Mucosa of gallbladder (tissue), 1 donor: ENCODE results near the gene ABHD15. TPM values are rescaled to one million over a fixed set of nuclear protein-coding genes. Genes with fewer than 3 reads are reported as not detected.
"Not testable (repeated sequence)": the region's sequence is repeated elsewhere in the genome, so short reads cannot be mapped to it uniquely, and the experiment has no call there.

Source experiments
- DNase-seq: peaks from one replicate; pipeline ENCODE4 v3.0.0-alpha.2; 2020; ENCODE audit warnings: low spot score
- total RNA-seq: library from RNA; stranded (reverse); gene quantifications from one replicate; pipeline ENCODE4 v1.2.1, GENCODE V29; 2021
- donor health status: DM: no; HTN: no; CAD: no.

ABHD15 gene
- total RNA-seq, 1 donor from 2014 or later = 23.7 TPM

DNA sequence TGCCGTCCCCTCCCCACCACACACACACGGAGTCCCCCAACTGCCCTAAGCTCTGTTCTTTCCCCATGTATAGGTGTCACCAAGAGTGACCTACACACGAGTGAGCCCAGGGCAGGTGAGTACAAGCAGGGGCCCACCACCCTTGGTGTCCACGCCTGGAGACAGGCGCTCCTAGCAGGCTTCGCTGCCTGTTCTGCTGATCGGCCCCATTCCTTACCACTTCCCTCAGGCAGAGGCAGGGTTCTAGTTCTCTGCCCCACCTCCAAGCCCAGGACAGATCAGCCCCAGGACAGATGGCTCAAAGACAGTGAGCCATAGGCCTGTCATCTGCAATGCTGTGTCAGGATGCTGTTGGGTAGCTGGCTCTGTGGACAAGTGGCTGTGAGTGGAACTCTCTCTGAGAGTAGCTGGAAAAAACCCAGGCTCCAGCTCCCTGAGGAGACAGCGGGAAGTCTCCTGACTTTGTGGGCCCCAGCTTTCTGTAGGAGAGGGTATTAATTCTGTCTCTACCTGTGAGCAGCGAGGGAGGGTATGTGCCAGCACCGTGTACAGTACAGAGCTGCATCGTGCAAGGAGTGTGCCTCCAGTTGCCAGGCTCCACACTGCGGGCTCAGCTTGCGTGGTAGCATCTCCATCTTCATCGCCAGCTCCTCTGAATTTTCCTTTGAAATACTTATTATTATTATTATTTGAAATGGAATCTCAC is 2.6 kb upstream of the ABHD15 start:
- DNase-seq = no peak

DNA sequence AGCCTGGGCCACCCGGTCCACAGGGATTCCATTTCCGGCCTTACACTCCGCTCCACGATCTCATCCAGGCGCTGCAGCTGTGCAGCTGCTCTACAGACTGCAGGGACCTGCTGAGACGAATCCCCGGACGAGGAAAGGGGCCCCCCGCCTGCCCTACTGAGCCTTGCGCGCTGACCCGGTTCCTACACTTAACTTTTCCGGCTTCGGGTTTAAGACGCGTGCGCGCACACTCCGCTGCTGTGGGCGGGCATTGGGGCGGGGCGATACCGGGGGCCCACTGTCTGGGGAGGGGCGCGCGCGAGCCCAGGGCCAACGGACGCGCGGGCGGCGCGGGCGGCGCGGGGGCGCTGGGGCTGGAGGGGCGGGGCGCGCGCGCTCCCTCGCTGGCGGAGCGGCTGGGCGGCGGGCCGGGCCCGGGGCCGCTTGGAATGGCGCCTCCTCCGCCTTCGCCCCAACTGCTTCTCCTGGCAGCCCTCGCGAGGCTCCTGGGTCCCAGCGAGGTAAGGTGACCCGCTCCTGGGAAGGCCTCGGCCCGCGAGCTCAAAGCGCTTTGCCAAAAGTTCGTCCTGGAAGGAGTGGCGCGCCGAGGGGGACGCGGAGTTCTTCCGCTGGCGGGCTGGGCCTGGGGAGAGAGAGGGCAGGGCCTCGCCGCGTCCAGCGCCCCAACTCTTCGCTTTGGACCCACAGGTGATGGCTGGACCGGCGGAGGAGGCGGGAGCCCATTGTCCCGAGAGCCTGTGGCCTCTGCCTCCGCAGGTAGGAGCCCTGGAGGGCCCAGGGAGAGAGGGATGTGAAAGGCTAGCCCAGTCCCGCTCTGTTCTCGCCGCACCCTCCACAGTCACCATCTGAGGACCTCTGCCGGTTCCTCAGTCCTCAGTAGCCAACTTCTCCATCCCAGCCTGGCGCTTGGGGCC is 1.8 kb upstream of the ABHD15 start, which contains the start of gene TP53I13:
Gene TP53I13, plus strand, starts transcription at position 371 of the 914 bp plus-strand sequence. Its CDS starts 58 bp downstream, at position 429.
- peak; percentile 90 for DNase-seq

DNA sequence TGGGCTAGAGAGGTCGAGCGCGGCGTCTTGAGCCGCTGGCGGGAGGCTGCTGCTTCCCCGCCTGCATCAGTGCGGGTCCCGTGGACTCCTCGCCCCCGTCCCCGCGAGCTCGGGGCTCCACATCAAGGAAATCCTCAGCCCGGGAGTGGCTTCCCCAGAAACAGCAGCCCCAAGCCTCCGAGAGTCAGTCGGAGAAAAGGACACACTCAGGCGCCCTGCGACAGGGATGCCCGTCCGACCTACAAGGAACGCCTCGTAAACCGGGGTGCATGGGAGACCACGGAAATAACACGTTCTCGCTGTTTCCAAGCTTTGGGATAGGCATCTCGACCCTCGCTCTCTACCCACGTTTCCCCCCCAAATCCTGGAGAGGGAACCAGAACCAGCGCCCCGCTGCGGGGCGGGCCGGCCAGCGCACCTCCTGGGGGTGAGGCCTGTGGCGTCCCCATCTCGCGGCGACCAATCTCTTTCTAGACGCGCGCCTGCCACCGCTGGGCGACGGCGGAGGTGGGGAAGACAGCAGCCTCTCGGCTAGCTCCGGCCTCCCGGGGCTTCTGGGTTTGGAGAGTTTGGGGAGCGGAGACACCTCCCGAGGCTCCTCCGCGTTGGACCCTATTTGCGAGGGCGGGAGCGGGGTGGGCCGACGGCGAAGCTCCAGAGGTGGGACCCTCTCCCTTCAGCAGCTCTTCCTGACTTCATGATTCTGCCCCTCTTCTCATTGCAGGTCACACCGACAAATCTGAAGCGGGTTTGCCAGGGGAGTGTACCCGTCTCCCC is 905 bp upstream of the ABHD15 start:
- peak; percentile 68 for DNase-seq

DNA sequence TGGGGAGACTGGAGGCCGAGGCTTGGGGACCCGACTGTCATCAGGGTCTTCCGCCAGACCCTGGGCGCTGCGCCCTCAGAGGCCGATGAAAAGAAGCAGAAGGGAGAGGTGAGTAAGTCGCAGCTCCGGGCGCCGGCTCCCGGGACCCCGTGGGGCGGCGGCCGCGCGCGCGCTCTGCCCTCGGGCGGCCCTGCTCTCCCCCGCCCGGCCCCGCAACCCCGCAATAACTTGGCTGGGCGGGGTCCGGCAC is 392 bp upstream of the ABHD15 start:
- DNase-seq = no peak

DNA sequence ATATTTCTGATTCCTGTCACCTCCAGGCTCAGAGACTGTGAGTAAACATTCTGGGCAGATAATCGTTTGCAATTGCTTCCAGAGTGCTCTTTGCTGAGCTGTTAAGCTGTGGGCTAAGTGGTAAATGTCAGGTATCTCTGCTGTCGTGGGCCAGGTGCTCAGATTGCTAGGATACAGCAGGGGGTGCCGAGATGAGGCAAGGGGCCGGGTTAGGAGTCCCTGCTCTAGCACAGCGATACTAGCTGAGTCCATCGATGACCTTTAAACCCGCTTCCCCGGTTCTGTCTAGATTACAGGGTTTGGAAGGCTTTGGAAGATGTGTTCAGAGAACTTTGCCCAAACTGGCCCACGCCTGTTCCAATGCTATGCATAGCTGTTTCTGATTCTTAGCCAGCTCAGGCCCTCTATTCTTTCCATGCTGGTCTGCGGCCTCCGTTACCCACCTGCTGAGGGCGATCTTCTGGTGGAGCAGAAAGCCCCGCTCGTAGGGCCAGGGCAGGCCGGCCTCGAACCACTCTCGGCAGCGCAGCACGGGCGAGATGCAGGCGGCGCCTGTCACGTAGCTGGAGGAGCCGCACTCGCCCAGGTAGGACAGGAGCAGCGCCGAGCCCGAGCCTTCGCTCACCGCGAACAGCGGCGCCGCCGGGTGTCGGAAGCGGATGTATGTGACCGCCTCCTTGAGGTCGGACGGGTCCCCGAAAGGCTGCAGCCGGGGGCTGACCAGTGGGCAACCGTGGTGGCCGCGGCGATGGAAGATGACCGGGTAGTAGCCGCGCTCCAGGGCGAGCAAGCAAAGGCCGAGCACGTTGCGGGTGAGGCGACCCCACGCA is 979 bp downstream of the ABHD15 start:
- DNase-seq = no peak

DNA sequence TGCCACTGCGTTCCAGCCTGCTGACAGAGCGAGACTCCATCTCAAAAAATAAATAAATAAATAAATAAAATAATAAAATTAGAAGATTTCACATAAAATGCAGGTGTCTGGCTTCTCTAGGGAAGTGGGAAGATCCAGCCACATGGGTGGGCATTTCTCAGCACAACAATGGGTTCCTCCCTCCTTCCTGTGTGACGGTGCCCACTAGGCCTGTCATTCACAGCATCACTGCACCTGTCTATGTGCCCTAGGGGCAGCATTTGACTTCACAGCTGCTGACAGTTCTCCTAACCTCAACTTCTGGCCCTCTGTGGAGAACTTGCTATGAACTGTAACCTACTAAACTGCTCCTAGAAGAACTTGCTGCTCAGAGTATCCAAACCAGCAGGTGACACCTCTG is 3.0 kb downstream of the ABHD15 start:
- DNase-seq = no peak

DNA sequence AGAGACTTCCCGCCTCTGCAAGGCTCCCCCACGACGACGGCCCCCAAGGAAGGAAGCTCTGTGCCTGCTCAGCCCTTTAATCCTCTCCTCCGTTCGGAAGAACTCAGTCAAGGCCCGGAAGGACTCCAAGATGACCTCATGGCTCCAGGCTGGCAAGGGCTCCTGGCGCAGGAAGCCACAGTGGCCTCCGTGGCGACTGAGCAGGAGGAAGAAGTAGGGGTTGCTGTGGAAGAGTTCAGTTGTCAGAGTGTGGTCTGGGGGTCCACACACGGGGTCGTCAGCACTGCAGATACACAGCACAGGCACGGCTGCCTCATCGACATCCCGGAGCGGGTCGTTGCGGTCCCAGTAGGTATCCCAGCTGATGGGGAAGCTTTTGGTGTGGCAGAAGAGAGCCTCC is 4.2 kb downstream of the ABHD15 start:
- DNase-seq = no peak

DNA sequence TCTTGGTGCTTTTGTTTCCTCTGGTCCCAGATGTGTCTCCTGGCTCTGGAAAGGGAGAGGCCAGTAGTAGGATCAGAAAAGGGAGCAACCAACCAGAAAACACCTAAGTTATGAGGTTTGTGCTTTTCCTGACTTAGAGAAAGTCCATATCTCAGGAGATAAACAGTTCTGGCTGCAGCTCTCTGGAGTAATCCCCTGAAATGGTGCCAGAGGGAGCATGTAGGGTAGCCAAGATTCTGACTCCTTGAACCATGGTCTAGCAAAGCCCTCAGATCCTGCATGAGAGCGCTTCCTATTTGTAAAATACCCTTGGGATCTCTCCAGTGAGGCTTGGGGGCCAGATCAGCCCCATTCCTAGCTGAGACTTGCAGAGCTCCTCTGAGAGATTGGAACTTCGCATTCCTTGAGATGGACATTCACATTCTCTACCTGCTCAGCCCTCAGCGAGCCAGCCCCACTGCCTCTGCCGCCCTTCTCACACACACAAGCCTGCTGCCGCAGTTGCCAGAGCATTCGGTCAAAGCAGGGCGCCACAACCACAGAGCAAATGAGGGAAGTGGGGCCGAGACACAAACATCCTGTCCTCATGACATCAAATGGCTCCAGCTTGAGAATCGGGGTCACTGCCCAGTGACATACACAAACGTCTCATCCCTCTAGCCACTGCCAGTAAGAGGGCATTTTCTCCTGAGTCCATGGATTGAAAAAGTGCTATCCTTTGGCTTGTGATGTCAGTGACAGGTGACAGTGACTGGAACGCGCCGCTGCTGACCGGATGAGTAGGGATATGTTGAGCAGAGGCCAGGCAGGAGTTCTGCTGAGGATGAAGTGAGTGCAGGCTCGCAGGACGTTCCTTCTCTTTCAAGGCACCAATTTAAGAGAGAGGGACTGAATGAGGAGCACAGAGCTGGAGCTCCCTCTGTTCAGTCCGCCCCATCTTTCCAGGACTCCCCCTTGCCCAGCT is 5.0 kb downstream of the ABHD15 start:
- DNase-seq = no peak

DNA sequence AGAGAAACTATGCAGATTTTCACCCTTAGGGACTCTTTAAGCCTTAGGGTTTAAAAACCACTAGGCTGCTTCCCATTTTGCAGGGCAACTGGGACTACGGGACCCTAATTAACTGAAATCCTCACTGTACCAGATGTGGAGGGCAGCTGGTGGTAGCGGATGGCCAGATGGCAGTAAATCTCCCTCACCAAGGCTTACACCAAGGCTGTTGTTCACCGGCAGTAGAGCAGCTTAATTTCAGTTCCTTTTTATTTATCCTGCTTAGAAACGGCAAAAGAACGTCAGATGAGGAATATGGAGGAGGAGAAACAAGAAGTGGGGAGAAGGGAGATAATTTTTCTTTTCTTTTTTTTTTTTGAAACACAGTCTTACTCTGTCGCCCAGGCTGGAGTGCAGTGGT is 6.5 kb downstream of the ABHD15 start:
- no peak for DNase-seq

DNA sequence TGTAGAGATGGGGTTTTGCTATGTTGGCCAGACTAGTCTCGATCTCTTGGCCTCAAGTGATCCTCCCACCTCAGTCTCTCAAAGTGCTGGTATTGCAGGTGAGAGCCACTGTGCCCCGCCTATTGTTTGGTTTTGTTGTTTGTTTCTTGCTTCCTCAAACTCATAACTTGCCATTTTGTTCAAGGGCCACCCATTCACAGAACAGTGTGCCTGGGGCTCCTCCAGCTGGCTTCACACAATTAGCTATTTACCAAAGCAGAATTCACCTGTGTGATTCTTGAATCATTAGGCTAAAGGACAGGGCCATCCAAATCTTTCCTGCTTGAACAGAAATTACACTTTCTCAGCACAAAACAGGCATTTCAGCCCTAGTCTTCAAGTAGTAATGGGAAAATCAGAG is 7.2 kb downstream of the ABHD15 start:
- no peak for DNase-seq

DNA sequence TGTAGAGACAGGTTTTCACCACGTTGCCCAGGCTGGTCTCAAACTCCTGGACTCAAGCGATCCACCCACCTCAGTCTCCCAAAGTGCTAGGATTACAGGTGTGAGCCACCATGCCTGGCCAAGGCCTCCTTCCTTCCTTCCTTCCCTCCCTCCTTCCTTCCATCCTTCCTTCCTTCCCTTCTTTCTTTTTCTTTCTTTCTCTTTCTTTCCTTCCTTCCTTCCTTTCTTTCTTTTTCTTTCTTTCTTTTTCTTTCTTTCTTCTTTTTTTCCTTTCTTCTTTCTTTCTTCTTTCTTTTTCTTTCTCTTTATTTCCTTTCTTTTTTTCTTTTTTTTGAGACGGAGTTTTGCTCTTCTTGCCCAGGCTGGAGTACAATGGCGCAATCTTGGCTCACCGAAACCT is 8.7 kb downstream of the ABHD15 start:
- not testable (repeated sequence) for DNase-seq

DNA sequence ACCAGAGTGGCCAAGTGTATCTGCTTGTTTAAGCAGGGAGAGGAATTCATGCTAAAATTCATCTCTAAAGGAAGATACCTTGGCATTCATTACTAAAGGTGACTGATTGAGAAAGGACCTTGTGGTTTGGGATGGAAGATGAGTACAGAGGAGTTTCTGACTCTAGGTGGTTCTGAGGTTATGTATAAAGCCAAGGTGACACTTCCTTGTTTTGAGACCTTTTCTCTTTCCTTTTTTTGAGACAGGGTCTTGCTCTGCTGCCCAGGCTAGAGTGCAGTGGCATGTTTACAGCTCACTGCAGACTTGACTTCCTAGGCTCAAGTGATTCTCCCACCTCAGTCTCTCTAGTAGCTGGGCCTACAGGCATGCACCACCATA is 9.1 kb downstream of the ABHD15 start:
- no peak for DNase-seq

DNA sequence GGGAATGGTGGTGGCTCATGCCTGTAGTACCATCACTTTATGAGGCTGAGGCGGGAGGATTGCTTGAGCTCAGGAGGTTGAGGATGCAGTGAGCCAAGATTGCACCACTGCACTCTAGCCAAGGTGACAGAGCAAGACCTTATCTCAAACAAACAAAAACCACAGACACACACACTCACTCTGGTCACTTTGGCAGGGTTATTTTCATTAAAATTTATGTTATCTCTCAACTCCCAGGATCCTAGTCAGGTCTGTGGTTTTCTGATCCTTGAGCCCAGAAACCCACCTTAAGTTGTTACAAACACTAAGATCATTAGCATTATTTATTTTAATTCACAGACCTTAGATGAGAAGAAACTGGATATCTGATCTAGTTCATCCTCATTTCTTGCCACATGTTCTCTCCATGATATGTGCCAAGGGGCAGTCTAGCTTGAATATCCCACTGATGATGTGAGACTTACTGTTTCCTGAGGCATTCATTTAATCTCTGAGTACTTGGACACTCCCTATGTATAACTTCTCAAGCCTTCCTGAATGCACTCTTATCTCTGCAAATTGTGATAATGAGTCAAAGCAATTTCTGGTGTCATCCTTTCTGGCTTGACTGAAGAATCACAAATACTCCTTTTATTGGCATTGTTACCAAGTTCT is 9.6 kb downstream of the ABHD15 start:
- no peak for DNase-seq

DNA sequence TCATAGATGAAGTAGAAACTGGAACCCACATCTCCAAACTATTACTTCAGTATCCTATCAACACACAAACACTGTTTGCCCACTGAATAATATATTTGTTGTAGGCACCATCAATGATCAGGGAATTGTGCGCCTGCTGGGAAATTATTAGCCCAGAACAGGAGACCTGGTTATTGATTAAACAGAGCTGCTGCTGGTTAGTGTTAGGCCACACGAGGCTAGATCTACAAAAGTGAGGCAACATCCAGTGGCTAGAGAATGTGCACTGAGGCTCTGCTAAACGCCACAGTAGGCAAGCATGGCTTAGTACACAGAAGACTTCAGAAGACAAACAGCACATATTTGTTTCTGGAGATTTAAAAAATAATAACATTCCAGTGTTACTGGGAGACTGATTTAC is 11.0 kb downstream of the ABHD15 start:
- DNase-seq = no peak

DNA sequence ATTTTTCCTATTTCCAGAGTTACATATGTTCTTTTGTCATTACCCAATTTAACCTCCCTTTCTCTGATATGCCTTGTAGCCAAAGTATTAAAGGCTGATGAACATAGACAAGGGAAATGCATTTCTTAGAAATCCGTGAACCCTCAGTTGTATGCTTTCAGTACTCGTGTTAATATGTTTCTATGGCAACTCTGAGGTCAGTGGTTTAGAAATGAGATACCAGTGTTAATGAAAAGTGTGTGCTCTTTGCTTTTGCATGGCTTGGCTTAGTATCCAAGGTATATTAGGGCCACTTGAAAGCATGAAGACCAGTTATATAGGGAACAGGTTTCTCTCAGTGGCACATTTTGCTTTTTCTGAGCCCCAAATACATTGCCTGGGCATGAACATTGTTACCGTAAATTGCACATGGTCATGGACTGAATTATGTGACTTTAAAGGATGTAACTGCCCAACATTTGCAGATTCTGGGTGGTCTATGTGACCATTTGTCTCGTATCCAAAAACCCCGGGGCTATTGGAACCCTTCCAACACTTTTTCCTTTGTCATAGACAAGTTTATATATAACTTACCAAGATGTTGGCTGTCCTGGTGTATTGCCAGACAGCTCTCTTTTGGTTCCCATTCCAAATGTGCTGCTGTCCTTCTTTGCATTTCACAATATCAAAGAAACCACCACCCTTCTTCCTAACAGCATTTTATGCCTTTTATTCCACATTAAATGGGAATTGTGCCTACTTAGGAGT is 17.5 kb downstream of the ABHD15 start:
- DNase-seq = no peak

DNA sequence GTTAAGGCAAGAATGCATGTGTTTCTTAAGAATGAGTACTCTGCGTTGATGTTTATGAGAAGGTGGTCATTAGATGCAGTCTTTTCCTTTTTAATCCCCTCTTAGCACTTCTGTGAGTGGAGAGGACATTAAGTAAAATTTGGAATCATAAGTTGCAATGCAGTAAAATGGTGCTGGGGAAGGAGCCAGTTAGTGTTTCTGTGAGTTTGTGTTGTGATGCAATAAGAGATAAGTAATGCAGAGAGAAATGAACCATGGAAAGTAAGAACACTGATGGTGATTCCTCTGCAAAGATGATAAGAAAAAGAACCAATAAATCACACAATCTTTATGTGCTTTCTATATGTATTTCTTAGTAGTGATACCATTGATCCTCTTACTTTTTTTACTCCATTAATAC is 20.0 kb downstream of the ABHD15 start:
- no peak for DNase-seq

DNA sequence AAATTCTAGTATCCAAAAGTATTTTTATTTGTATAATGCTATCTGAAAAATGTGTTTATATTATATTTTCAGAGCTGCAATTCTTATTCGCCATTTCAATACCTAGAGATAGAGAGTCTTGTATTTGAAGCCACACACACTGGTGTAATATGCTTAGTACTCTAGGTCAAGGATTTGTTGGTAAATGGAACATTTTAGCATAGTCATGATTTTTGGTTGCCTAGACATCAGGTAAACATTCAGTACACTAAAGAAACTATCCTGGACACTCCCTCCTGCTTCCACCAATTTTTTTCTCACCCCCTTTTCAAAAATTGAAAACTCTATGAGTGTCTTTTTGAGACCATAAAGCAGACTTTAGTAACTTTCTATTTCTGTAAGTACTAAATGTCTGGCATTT is 20.8 kb downstream of the ABHD15 start:
- no peak for DNase-seq

DNA sequence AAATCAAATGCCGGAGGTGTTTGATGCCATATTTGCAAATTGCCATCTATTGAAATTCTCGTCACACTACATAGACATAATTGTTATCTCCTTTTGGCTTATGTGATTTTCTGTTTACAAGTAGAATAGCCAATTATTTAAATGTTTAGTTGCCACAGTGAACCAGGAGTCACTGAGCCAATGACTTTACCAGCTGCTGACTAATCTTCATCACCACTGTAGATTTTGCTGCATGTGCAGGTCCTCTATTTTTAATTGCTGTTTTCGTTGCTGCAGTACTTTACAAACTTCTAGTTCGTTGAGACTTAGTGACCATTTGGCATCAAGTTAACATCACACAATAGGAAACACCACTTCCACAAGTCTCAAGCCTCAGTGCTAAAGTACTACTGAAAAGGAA is 22.8 kb downstream of the ABHD15 start:
- no peak for DNase-seq

DNA sequence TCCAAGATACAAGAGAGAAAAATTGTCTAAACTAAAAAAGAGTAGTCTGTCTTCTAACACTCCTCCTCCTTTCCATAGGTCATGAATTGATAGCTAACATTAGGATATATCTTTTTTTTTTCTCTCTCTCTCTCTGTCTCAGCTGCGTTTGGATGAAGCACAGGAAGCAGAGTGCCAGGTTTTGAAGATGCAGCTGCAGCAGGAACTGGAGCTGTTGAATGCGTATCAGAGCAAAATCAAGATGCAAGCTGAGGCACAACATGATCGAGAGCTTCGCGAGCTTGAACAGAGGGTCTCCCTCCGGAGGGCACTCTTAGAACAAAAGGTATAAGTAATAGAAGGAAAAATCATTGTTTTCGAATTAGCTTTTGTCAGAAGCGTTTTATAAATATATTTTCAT is 32.9 kb downstream of the ABHD15 start:
- DNase-seq = no peak
